Activated T-helper 1 cell treated with anti-CD3 and anti-CD28 coated beads, Interleukin-12 subunit alpha, Interleukin-12 subunit beta, Interleukin-2, Interleukin-4 antibody, amounts not matched to agents 30 ng/mL and 10 ng/mL and 1 ng/mL, durations not matched to agents 14 hours and 24 hours and 36 hours (primary cell): ENCODE results near the gene STOX1. TPM values are rescaled to one million over a fixed set of nuclear protein-coding genes. Genes with fewer than 3 reads are reported as not detected.
A peak's percentile ranks its signal among the peaks of the same experiment; 100 is the strongest.
"Not testable (repeated sequence)": the region's sequence is repeated elsewhere in the genome, so short reads cannot be mapped to it uniquely, and the experiment has no call there.

Experiments used
- DNase-seq: peaks from one replicate; pipeline ENCODE4 v3.0.0; 2021; ENCODE audit warnings: low spot score
- H3K27ac Mint-ChIP-seq: one replicate; pipeline ENCODE4 v1.8.0; 2021; ENCODE audit warnings: mild to moderate bottlenecking, mixed read lengths
- H3K27me3 Mint-ChIP-seq: one replicate; pipeline ENCODE4 v1.8.0; 2022; ENCODE audit warnings: mild to moderate bottlenecking, moderate library complexity, mixed read lengths; ENCODE audit not compliant: insufficient read depth
- H3K36me3 Mint-ChIP-seq: one replicate; pipeline ENCODE4 v1.8.0; 2021; ENCODE audit warnings: low read depth, mixed read lengths
- H3K4me1 Mint-ChIP-seq: one replicate; pipeline ENCODE4 v1.8.0; 2021; ENCODE audit warnings: low read depth, mixed read lengths
- H3K4me3 Mint-ChIP-seq: one replicate; pipeline ENCODE4 v1.8.0; 2021; ENCODE audit warnings: mild to moderate bottlenecking, moderate library complexity, mixed read lengths
- H3K9me3 Mint-ChIP-seq: one replicate; pipeline ENCODE4 v1.8.0; 2021; ENCODE audit warnings: mixed read lengths
- intact Hi-C: fragments of 100-400 bp; cut with micrococcal nuclease; formaldehyde crosslinking; loops from one replicate; pipeline ENCODE4 v1.15.1; 2024
- total RNA-seq: library from RNA; stranded (reverse); gene quantifications from 2 replicates; pipeline ENCODE4 v1.2.3, GENCODE V29; 2022

Gene STOX1
- total RNA-seq: 0.32 and 1.1 TPM in 2 replicates

- DNase-seq: peak; percentile 40
- intact Hi-C loops: loop anchor here (1.0 to 5.0 kb wide), 2 partner anchors 74 to 275 kb away; partner anchors contain the start of gene DDX50
- H3K4me3 Mint-ChIP-seq: peak within 1 kb of the TSS; percentile 80
- no peaks in the 10 kb centered on the region for H3K36me3 Mint-ChIP-seq
- H3K9me3 Mint-ChIP-seq: no peaks in the 10 kb centered on the region
- no peaks in the 10 kb centered on the region for H3K4me1 Mint-ChIP-seq
- no peak within 1 kb of the TSS for H3K27ac Mint-ChIP-seq
- H3K27me3 Mint-ChIP-seq: peaks cover 33% of the 10 kb centered on the region
These were observed at the start of gene STOX1 for GRCh38 chr10:68826764-68827591. TSS of gene STOX1 (plus strand) at chr10:68827531. CDS start at chr10:68827624, 93 bp downstream.

GRCh38 chr10:68781613-68782574 is 45.4 kb upstream of the STOX1 start:
- peaks cover 36% of the 10 kb centered on the region for H3K36me3 Mint-ChIP-seq
- H3K4me1 Mint-ChIP-seq: no peaks in the 10 kb centered on the region
- H3K27ac Mint-ChIP-seq: no peak overlapping the region

DNA sequence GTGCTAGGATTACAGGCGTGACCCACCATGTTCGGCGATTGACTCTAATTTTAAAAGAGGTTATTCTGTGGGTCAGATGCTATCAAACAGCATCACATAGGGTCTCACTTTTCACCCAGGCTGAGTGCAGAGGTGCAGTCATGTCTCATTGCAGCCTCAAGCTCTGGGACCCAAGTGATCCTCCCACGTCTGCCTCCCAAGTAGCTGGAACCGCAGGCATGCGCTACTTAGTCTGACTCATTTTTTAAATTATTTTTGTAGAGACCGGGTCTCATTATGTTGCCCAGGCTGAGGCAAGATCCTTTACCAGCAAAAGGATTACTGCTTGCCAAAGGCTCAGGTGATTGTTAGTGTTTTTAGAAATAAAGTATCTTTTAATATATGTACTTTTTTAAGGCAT is 42.9 kb upstream of the STOX1 start:
- intact Hi-C loops: no loop called here
- Mint-ChIP-seq H3K27me3 (no peaks in the 10 kb centered on the region), H3K27ac (no peak overlapping the region), H3K4me1 (no peaks in the 10 kb centered on the region), H3K9me3 (no peaks in the 10 kb centered on the region), H3K36me3 (peaks cover 33% of the 10 kb centered on the region), H3K4me3 (no peak overlapping the region)
- DNase-seq: no peak

More at GRCh38 chr10:68781613-68782574, 45.4 kb upstream of the STOX1 start:
- intact Hi-C loops: no loop called here
- Mint-ChIP-seq H3K4me3 (no peak overlapping the region), H3K27me3 (no peaks in the 10 kb centered on the region), H3K9me3 (no peaks in the 10 kb centered on the region)
- no peak for DNase-seq

DNA sequence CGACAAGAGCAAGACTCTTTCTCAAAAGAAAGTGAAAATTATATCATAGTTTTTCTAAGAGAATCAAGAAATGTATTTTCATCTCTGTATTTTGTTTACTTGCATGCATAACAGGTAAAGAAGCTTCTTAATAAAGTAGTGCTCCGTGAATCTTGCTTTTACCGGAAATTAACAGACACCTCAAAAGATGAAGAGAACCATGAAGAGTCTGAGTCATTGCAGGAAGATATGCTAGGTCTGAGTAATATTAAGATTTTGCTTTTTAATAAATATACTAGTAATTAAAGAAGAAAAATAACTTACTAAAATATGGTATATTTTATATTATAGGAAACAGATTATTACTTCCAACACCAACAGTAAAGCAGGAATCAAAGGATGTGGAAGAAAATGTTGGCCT is 39.5 kb upstream of the STOX1 start:
- Mint-ChIP-seq H3K9me3 (no peaks in the 10 kb centered on the region), H3K27ac (no peak overlapping the region), H3K4me3 (no peak overlapping the region), H3K4me1 (no peaks in the 10 kb centered on the region), H3K36me3 (peaks cover 24% of the 10 kb centered on the region), H3K27me3 (no peaks in the 10 kb centered on the region)
- DNase-seq: no peak
- intact Hi-C loops: no loop called here

GRCh38 chr10:68790476-68790875 is 36.9 kb upstream of the STOX1 start:
- no peak overlapping the region for H3K27ac Mint-ChIP-seq
- no peaks in the 10 kb centered on the region for H3K4me1 Mint-ChIP-seq
- no peaks in the 10 kb centered on the region for H3K9me3 Mint-ChIP-seq
- no peak for DNase-seq
- no peak overlapping the region for H3K4me3 Mint-ChIP-seq
- H3K27me3 Mint-ChIP-seq: no peaks in the 10 kb centered on the region
- intact Hi-C loops: no loop called here
- H3K36me3 Mint-ChIP-seq: peaks cover 20% of the 10 kb centered on the region

DNA sequence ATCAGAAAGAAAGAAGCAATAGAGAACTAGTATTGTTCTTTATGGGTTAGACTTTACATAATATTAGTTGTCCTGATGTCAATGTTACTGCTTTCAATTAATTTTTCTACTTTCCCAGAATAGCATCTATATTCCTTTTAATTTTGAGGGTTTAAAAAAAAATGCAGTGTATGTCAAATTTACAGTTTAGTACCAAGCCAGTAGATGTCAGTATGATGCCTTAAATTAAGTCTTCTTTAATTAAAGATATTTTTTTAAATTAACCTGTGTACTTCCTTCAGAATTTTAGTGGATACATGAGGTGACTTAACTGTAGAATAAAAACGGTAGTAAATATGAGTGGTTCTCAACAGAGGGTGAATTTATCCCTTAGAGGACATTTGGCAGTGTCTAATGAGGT is 35.2 kb upstream of the STOX1 start:
- H3K4me3 Mint-ChIP-seq: no peak overlapping the region
- no peaks in the 10 kb centered on the region for H3K4me1 Mint-ChIP-seq
- no peaks in the 10 kb centered on the region for H3K9me3 Mint-ChIP-seq
- H3K36me3 Mint-ChIP-seq: peaks cover 9% of the 10 kb centered on the region
- no peak for DNase-seq
- H3K27ac Mint-ChIP-seq: no peak overlapping the region
- intact Hi-C loops: no loop called here
- H3K27me3 Mint-ChIP-seq: no peaks in the 10 kb centered on the region

GRCh38 chr10:68795886-68796532 is 31.3 kb upstream of the STOX1 start:
- intact Hi-C loops: no loop called here
- H3K36me3 Mint-ChIP-seq: peaks cover 7% of the 10 kb centered on the region

GRCh38 chr10:68796605-68797004 is 30.7 kb upstream of the STOX1 start:
- Mint-ChIP-seq H3K4me1 (no peaks in the 10 kb centered on the region), H3K36me3 (peaks cover 6% of the 10 kb centered on the region), H3K27ac (no peak overlapping the region), H3K9me3 (no peaks in the 10 kb centered on the region), H3K4me3 (no peak overlapping the region), H3K27me3 (no peaks in the 10 kb centered on the region)
- DNase-seq: no peak
- intact Hi-C loops: no loop called here

More at GRCh38 chr10:68795886-68796532, 31.3 kb upstream of the STOX1 start:
- Mint-ChIP-seq H3K27me3 (no peaks in the 10 kb centered on the region), H3K4me1 (no peaks in the 10 kb centered on the region), H3K9me3 (no peaks in the 10 kb centered on the region), H3K4me3 (no peak overlapping the region), H3K27ac (no peak overlapping the region)
- DNase-seq: no peak

GRCh38 chr10:68800211-68800610 is 27.1 kb upstream of the STOX1 start:
- no peak for DNase-seq
- H3K4me1 Mint-ChIP-seq: no peaks in the 10 kb centered on the region
- H3K27me3 Mint-ChIP-seq: no peaks in the 10 kb centered on the region
- intact Hi-C loops: no loop called here
- H3K9me3 Mint-ChIP-seq: no peaks in the 10 kb centered on the region
- no peak overlapping the region for H3K27ac Mint-ChIP-seq
- no peak overlapping the region for H3K4me3 Mint-ChIP-seq
- peaks cover 4% of the 10 kb centered on the region for H3K36me3 Mint-ChIP-seq

DNA sequence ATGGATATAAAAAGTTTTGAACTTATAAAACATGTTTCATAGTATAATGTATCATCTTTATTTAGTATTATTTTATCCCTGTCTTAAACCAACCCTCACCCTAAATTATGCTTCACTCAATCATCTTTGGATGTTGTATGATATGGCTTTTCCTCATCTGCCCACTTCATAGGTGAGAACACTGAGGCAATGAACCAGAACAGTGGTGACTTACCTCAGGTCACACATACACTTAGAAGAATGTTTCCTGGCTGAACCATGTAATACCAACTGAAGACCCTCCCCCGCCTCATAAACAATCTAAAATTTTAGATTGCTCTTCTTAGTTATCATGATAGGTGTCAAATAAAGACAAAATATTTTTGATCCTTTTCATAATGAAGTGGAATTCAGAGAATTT is 22.6 kb upstream of the STOX1 start:
- H3K4me1 Mint-ChIP-seq: no peaks in the 10 kb centered on the region
- DNase-seq: no peak
- no peak overlapping the region for H3K4me3 Mint-ChIP-seq
- intact Hi-C loops: no loop called here
- H3K27me3 Mint-ChIP-seq: no peaks in the 10 kb centered on the region
- no peaks in the 10 kb centered on the region for H3K9me3 Mint-ChIP-seq
- H3K36me3 Mint-ChIP-seq: no peaks in the 10 kb centered on the region
- H3K27ac Mint-ChIP-seq: no peak overlapping the region

DNA sequence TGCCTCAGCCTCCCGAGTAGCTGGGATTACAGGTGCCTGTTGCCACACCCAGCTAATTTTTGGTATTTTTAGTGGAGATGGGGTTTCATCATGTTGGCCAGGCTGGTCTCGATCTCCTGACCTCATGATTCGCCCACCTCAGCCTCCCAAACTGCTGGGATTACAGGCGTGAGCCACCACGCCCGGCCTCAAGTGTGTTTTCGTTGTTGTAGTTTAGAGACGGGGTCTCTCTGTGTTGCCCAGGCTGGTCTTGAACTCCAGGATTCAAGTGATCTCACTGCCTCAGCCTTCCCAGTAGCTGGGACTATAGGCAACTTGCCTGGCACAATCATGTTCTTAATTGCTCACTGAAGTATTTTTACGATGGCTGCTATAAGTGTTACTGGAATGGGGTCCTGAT is 16.5 kb upstream of the STOX1 start:
- intact Hi-C loops: not testable (repeated sequence)

GRCh38 chr10:68811314-68812009 is 15.9 kb upstream of the STOX1 start:
- Mint-ChIP-seq H3K27me3 (no peaks in the 10 kb centered on the region), H3K9me3 (no peaks in the 10 kb centered on the region), H3K4me3 (no peak overlapping the region), H3K27ac (no peak overlapping the region), H3K4me1 (no peaks in the 10 kb centered on the region), H3K36me3 (no peaks in the 10 kb centered on the region)
- intact Hi-C loops: no loop called here
- DNase-seq: no peak

More for the DNA sequence above, 16.5 kb upstream of the STOX1 start:
- H3K4me3 Mint-ChIP-seq, H3K27ac Mint-ChIP-seq, H3K36me3 Mint-ChIP-seq, H3K9me3 Mint-ChIP-seq, H3K4me1 Mint-ChIP-seq, H3K27me3 Mint-ChIP-seq, DNase-seq: not testable (repeated sequence)
